DMS 273 treated with DMSO at 0.1 percent for 48 hours (cell line): ENCODE data around the gene SMTNL2.
"Not testable (repeated sequence)": the region's sequence is repeated elsewhere in the genome, so short reads cannot be mapped to it uniquely, and the experiment has no call there.

Experiments used
- DNase-seq: peaks from one replicate; lab custom pipeline; 2025; lab: John Stamatoyannopoulos, UW

Gene SMTNL2

DNA sequence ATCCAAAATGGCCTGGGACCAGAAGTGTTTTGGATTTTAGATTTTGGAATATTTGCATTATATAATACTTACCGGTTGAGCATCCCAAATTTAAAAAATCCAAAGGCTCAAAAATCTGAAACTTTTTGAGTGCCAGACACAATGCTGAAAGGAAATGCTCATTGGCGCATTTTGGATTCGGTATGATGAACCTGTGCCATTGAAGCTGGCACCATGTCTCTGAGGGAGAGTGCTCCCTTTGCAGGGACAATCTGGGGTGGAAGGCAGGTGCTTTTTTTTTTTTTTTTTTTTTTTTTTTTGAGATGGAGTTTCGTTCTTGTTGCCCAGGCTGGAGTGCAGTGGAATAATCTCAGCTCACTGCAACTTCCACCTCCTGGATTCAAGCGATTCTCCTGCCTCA, 17.7 kb downstream of the SMTNL2 start:
- DNase-seq = no peak

DNA sequence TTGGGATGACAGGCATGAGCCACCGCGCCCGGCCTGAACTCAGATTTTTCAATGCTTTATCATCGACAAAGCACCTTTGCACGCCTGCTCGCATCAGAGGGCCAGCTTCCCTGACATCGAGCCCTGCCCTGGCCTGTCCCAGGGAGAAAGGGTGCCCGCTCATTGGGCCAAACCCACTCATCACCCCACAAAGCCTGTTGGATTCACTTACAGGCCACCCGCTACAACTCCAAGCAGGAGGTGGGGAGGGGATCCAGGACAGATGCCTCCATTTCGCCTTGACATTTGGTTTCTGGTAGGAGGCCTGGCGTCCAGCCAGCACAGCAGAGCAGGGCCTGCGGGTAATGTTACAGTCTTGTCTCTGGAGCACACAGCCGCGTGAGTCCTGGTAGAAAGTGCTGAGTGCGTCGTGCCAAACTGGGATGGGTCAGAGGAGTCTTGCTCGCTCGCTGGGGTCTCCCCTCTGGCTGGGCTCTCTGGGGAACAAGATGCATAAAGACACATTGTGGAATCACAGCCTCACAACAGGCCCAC, 19.8 kb downstream of the SMTNL2 start:
- peak; percentile 92 for DNase-seq

- not testable (repeated sequence) for DNase-seq
Observed at GRCh38 chr17:4604736-4605135, 20.4 kb downstream of the SMTNL2 start.

DNA sequence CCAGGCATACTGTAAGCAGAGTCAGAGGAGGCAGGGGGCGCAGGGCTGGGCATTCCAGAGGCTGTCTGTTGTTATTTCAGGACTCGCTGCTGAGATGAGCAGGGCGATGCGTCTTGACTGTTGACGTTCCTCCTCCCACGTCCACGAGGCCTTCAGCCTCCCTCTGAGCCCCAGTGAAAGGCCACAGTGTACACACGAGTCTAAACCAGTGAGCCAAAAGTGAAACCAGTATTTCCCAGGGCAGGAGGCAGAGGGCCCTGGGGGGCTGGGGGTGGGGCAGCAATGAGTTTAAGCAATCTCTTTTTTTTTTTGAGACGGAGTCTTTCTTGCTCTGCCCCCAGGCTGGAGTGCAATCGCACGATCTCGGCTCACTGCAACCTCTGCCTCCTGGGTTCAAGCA, 21.5 kb downstream of the SMTNL2 start:
- no peak for DNase-seq

GRCh38 chr17:4607261-4607741, 23.0 kb downstream of the SMTNL2 start:
- no peak for DNase-seq

GRCh38 chr17:4607773-4608187, 23.5 kb downstream of the SMTNL2 start:
- DNase-seq = no peak

DNA sequence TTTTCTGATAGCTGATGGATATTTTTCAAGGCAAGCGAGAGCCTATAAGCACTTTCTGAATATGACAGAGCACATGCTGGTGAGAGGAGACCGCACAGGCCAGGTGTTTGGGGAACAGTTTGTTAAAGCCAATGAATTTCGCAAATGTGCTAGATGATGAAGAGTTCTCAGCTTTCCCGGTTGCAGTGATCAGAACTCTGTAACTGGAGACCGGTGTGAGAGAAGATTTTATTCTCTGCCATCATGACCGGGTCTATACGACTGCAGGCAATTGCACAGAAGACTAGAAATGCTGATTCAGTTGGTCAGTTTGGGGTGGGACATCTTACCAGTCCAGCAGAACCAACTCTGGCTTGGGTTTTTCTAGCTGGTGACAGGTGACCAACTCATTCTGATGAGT, 25.4 kb downstream of the SMTNL2 start:
- DNase-seq = no peak

DNA sequence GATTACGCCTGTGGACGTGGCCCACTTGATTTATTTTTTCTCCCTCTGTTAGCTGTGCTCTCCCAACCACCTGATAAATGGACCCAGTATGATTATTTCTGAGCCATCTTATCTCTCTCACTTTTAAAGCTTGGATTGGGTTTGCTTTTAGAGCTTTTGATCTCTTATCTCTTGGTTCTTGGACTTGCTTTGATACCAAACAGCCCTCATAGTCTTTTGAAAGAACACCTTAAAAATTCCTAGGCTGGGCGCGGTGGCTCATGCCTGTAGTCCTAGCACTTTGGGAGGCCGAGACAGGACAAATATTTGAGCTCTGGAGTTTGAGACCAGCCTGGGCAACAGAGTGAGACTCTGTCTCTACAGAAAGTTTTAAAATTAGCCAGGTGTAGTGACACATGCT, 25.8 kb downstream of the SMTNL2 start:
- no peak for DNase-seq

- DNase-seq = no peak
Observed at GRCh38 chr17:4610656-4611055, 26.3 kb downstream of the SMTNL2 start.

- DNase-seq = no peak
Observed at GRCh38 chr17:4616476-4616875, 32.1 kb downstream of the SMTNL2 start.

- DNase-seq = no peak
Observed at GRCh38 chr17:4617090-4617489, 32.8 kb downstream of the SMTNL2 start.

- no peak for DNase-seq
Observed at GRCh38 chr17:4617590-4618351, 33.4 kb downstream of the SMTNL2 start.

- DNase-seq = no peak
Observed at GRCh38 chr17:4620531-4621101, 36.3 kb downstream of the SMTNL2 start.

DNA sequence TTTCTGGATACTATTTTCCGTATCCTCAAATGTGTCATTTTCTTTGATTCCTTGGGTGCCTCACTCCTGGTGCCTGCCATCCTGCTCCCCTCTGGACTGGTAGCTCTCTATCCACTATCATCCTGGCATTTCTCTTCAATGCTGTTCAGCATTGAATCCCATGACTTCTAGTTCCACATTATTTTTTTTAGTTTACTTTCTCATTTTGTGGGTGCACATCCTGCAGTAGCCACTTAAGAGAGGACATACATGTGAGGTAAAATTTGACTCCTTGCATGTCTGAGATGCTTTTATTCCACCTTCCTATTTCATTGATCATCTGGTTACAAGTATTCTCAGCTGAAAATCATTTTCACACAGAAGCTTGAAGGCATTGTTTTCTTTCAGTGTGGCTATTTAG, 38.0 kb downstream of the SMTNL2 start:
- DNase-seq = no peak

- no peak for DNase-seq
Observed at GRCh38 chr17:4623249-4623648, 38.9 kb downstream of the SMTNL2 start.

DNA sequence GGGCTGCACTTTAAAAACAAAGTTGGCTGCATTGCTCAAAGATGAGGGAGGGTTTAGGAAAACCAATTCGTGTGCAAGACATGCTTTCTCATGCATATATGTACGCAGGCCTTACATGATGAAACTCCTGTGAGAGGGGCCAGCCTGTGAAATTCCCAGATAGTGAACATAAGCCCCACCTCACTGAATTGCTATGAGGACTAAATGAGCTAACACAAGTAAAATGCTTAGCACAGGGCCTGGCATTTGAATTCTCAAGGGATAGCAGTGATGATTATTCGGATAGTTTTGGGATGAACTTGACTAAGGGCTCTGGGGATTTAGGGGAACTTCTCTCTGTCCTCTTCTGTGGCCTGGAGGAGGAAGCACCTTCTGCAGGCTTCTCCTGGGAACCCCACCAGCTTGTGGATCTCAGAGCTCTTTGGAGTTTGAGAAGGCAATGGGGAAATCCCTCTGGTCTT, 40.2 kb downstream of the SMTNL2 start:
- DNase-seq = not testable (repeated sequence)

DNA sequence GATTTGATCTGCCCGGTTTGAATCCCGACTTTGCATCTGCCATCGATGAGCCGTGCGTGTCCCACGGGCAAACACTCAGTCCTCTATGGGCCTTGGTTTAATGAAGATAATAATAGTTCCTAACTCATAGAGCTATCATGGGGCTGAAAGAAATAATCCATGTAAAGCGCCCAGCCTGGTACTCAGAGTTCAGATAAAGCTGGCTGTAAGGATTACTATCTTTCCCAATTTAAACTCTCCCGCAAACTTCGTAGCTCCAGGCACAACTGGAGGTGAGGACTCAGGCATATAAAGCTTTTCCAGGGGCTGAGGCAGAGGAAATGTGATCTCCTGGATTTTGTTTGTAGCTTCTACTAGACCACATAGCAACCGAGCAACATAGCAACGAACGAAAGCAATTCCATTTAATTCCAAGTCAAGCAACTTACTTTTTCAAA, 40.9 kb downstream of the SMTNL2 start:
- DNase-seq = no peak

GRCh38 chr17:4626734-4627256, 42.5 kb downstream of the SMTNL2 start:
- DNase-seq = no peak

DNA sequence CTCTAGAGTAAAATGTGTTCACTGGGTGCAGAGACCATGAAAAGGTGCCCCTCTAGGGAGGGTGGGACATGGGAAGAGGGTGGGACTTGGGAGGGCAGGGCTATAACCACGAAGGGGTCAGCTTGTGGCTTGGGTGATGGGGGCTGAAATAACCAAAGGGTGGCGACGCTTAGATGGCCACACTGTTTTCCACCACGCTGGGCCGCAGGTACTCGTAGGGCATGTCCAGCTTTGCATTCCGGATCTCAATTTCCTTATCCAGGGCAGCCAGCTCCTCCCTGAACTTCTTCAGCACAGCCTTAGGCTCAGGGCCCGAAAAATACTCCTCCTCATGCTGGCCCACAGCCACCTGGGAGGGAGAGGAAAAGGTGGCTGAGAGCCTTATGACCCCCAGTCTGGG, 47.1 kb downstream of the SMTNL2 start:
- DNase-seq = no peak

DNA sequence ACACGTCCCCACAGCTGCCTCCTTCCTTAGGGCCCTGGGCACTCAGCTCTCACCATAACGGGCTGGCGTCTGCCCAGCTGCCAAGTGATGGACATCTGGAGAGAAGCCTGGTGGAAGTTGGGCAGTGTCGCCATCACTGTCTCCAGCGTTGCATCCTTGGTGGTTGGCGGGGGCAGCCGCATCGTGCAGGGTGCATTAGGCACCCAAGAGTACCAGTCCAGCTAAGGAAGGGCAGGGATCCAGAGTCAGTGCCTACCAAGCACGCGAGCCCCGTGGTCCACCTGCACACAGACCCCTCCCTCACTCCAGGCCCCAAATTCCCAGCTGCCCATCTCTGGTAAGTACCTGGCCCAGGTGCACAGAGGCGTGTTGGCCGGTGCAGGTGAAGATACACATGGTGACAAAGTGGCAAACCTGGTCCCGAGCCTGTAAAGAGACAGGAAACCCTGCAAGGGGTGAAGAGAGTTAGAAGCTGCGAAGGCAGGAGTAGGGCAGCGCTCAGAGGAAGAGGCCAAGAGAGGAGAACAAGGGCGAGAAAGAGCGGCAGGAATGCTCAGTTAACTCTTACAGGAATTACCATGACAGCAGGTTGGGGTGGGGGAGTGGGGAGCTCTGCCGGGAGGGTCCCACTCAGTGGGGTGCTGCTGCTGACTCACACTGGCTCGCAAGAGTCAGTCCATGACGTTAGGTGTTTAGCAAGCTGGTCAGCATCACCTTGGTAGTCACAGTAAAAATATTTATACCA, 47.7 kb downstream of the SMTNL2 start:
- no peak for DNase-seq

GRCh38 chr17:4632581-4632920, 48.2 kb downstream of the SMTNL2 start:
- DNase-seq = no peak

GRCh38 chr17:4633643-4634042, 49.3 kb downstream of the SMTNL2 start:
- no peak for DNase-seq
